H1 (cell line): ENCODE results near the gene RNASE9. TPM values are rescaled to one million over a fixed set of nuclear protein-coding genes. Genes with fewer than 3 reads are reported as not detected.

Experiments used
- CEBPB ChIP-seq: IDR thresholded peaks from 2 replicates; pipeline ENCODE4 v1.6.1; 2012; ENCODE audit warnings: low read depth, low read length
- CHD2 ChIP-seq: IDR thresholded peaks from 2 replicates; pipeline ENCODE4 v1.6.1; 2012; ENCODE audit warnings: low read length, improper control_type of control experiment
- CTBP2 ChIP-seq: IDR thresholded peaks from 2 replicates; pipeline ENCODE4 v1.7.0; 2011; ENCODE audit warnings: borderline replicate concordance, mild to moderate bottlenecking, moderate library complexity, mixed read lengths, low read length; ENCODE audit not compliant: insufficient read depth, insufficient read length
- EZH2 ChIP-seq: fragments of 200-600 bp; sonication (generic); IDR thresholded peaks from 2 replicates; pipeline ENCODE4 v1.7.1; 2012; ENCODE audit warnings: low read depth, mild to moderate bottlenecking, moderate library complexity, low read length, inconsistent platforms; ENCODE audit not compliant: severe bottlenecking
- NRF1 ChIP-seq: IDR thresholded peaks from 2 replicates; pipeline ENCODE4 v1.6.1; 2011; ENCODE audit warnings: mild to moderate bottlenecking, low read depth, low read length, improper control_type of control experiment
- SP4 ChIP-seq: IDR thresholded peaks from 2 replicates; pipeline ENCODE4 v1.6.1; 2012; ENCODE audit warnings: low read length, inconsistent platforms
- polyA plus RNA-seq, 7 experiments: library from polyadenylated mRNA; depleted of rRNA in 3 of 7; stranded (reverse) in 5 of 7; unstranded in 2 of 7; fragments of >200 nt in 5 of 7; fragments of 200-250 nt in 2 of 7; gene quantifications; 1 replicate in 5 of 7; 2 replicates in 1 of 7; 4 replicates in 1 of 7; pipeline versions ENCODE4 v1.2.1 to v1.2.3, GENCODE V29; 2011 to 2013; ENCODE audit warnings: missing spikeins in 2 of 7, mixed read lengths in 2 of 7
- total RNA-seq: library from RNA; stranded (reverse); fragmentation: NEBNext Ultra II Directional; extraction: Animal tissue kit (Norgen Biotek cat#: 25700); gene quantifications from 2 replicates; pipeline ENCODE4 v1.2.1, GENCODE V29; 2021

The RNASE9 gene
- total and polyA plus RNA-seq, 2 of the 8 experiments (the other 6 are each of a cell fraction or from before 2014, with no cell fraction given), result 0.06 TPM; not detected in 1

GRCh38 chr14:20578784-20579502 is 18.1 kb upstream of the RNASE9 start (continued):
- TF ChIP-seq CTBP2 (no peak), EZH2 (no peak), CHD2 (no peak), NRF1 (no peak), SP4 (no peak), CEBPB (no peak)
